Right atrium auricular region (tissue), 2 donors: Measurements from ENCODE around the gene COL28A1. TPM values are rescaled to one million over a fixed set of nuclear protein-coding genes. Genes with fewer than 3 reads are reported as not detected.

Source experiments
- DNase-seq: peaks from one replicate; pipeline ENCODE4 v3.0.0-alpha.2; 2019; ENCODE audit warnings: low spot score
- H3K27ac ChIP-seq, 2 donors: fragments of 200-600 bp; sonication (generic); 1 replicate in 1 of 2; 2 replicates in 1 of 2; pipeline ENCODE4 v1.5.1; 2016 to 2019
- H3K27me3 ChIP-seq, 2 donors: fragments of 200-600 bp; sonication (generic); one replicate each; pipeline versions ENCODE4 v1.5.1 to v1.6.0; 2017 to 2019
- H3K36me3 ChIP-seq: fragments of 200-600 bp; sonication (generic); one replicate; pipeline ENCODE4 v1.5.1; 2016
- H3K4me1 ChIP-seq, 2 donors: fragments of 200-600 bp; sonication (generic); one replicate each; pipeline versions ENCODE4 v1.5.1 to v1.6.0; 2017 to 2019
- H3K4me3 ChIP-seq, 2 donors: fragments of 200-600 bp; sonication (generic); 1 replicate in 1 of 2; 2 replicates in 1 of 2; pipeline ENCODE4 v1.5.1; 2017 to 2019; ENCODE audit warnings: mild to moderate bottlenecking in 1 of 2, moderate library complexity in 1 of 2
- H3K9me3 ChIP-seq, 2 donors: fragments of 200-600 bp; sonication (generic); one replicate each; pipeline ENCODE4 v1.5.1; 2019
- total RNA-seq, 2 donors: library from RNA; depleted of rRNA; stranded (reverse); fragments of >200 nt; gene quantifications; one replicate each; pipeline ENCODE4 v1.1.0, GENCODE V29; 2016
- TF ChIP-seq, protein P1 (sequence below), 2 donors: fragments of 200-600 bp; sonication (generic); IDR thresholded peaks; one replicate each; pipeline ENCODE4 v1.5.1; 2019; ENCODE audit warnings: antibody characterized with exemption in 2 of 2

Gene COL28A1
- total RNA-seq, 2 donors from 2014 or later: 1.5 to 2.3 TPM

DNA sequence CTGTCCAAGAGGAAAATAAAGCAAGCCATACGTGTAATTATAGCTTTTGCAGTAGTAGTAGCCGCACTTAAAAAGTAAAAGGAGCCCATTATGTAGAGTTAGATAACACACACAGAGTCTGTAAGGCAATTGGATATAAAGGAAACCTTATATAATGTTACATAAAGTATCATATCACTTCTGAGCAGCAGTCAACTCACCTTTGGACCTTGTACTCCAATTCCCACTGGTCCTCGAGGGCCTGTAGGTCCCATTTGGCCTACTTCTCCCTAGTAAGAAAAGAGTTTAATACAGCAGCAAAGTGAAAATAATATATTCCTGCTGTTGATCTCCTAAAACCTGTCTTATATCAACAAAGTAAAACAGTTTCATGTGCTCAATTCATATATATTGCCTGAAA is 83.6 kb downstream of the COL28A1 start:
- Histone ChIP-seq H3K27me3 (no peaks in the 10 kb centered on the region), H3K9me3 (peaks cover 0 to 30% of the 10 kb centered on the region in 2 donors), H3K27ac (no peak overlapping the region), H3K36me3 (no peaks in the 10 kb centered on the region), H3K4me3 (no peak overlapping the region), H3K4me1 (no peaks in the 10 kb centered on the region)
- TF ChIP-seq, protein P1, sequence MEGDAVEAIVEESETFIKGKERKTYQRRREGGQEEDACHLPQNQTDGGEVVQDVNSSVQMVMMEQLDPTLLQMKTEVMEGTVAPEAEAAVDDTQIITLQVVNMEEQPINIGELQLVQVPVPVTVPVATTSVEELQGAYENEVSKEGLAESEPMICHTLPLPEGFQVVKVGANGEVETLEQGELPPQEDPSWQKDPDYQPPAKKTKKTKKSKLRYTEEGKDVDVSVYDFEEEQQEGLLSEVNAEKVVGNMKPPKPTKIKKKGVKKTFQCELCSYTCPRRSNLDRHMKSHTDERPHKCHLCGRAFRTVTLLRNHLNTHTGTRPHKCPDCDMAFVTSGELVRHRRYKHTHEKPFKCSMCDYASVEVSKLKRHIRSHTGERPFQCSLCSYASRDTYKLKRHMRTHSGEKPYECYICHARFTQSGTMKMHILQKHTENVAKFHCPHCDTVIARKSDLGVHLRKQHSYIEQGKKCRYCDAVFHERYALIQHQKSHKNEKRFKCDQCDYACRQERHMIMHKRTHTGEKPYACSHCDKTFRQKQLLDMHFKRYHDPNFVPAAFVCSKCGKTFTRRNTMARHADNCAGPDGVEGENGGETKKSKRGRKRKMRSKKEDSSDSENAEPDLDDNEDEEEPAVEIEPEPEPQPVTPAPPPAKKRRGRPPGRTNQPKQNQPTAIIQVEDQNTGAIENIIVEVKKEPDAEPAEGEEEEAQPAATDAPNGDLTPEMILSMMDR (IDR thresholded peaks at IDR 0.05): no peak
- DNase-seq: no peak

DNA sequence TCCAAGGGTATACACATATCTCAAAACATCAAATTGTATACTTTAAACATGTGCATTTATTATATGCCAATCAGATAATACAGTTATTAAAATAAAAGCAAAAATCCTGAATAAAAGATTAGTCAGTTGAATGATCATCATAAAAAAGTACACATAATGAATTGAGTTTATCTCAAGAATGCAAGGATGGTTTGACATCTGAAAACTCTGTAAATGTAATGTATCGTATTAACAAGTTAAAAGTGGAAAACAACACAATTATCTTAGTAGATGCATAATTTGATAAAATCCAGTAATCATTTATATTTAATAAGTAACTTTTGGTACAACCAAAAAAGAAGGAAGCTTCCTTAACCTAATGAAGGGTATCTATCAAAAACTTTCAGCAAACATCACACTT is 86.6 kb downstream of the COL28A1 start:
- Histone ChIP-seq H3K9me3 (peaks cover 0 to 35% of the 10 kb centered on the region in 2 donors), H3K27ac (no peak overlapping the region), H3K4me1 (no peaks in the 10 kb centered on the region), H3K4me3 (no peak overlapping the region), H3K27me3 (no peaks in the 10 kb centered on the region), H3K36me3 (no peaks in the 10 kb centered on the region)
- TF ChIP-seq, protein P1 (IDR thresholded peaks at IDR 0.05): no peak
- DNase-seq: no peak

DNA sequence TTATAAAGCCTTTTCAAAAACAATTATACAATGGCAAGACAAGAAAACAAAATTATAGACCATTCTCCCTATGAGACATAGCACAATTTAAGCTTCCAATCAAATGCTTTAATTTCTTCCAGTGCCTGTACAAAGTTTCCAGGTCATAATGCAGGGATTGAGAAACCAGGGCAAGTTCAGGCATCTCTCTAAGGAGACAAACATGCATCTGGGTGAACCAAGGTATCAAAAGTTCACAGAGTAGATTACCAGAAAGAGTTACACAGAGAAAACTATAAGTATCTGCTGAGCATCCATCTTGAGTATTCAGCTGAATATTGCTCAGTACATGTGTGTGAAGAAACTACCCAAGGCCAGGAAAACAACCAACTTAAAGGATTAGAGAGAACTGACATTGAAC is 89.1 kb downstream of the COL28A1 start:
- Histone ChIP-seq H3K36me3 (no peaks in the 10 kb centered on the region), H3K27me3 (no peaks in the 10 kb centered on the region), H3K4me3 (no peak overlapping the region), H3K4me1 (no peaks in the 10 kb centered on the region), H3K27ac (no peak overlapping the region), H3K9me3 (peaks cover 0 to 35% of the 10 kb centered on the region in 2 donors)
- no peak for DNase-seq
- TF ChIP-seq, protein P1 (IDR thresholded peaks at IDR 0.05): no peak

DNA sequence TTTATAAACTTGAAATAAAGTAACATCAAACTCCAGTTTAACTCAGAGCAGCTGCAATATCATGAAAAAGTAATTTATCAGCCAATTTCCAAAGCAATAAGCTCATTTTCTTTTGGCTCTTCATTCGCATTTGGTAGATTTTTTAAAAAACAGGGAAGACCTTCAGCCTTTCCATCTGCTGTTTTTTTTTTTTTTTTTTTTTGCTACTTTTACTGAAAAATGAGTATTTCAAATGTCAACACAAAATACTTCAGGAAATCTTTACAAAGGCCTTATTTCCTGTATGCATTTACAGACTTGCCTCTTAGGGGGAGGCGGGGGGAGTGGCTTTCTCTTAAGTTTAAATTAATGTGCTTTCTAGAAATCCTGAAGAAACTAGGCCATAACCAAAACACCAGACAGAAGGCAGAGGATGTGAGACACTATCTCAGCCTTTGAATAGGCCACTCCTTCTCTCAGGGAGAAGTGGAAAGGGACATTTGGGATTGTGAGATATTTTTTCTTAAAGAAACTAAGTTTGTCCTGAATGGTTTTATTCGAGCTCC is 91.8 kb downstream of the COL28A1 start:
- H3K9me3 ChIP-seq: peaks cover 0 to 15% of the 10 kb centered on the region in 2 donors
- no peak overlapping the region for H3K4me3 ChIP-seq
- TF ChIP-seq, protein P1 (IDR thresholded peaks at IDR 0.05): no peak
- no peaks in the 10 kb centered on the region for H3K36me3 ChIP-seq
- H3K27me3 ChIP-seq: no peaks in the 10 kb centered on the region
- DNase-seq: no peak
- no peak overlapping the region for H3K27ac ChIP-seq
- no peaks in the 10 kb centered on the region for H3K4me1 ChIP-seq

DNA sequence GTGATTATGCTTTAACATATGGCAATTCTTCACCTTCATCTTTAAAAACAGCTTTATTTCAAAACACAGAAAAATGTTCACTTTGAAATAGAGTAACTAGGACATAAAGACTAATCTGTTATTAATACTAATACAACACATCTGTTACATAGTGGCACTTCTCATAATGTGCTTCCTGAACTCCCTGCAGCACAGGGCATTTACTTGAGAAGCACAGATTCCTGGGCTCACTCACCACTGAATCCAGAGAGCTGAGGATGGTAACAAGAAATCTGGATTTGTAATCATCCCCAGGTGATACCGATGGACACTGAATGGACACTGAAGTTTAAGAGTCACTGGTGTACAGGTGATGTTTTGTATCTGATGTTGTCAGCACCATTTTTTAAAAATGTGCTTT is 96.1 kb downstream of the COL28A1 start:
- H3K4me3 ChIP-seq: no peak overlapping the region
- no peak for DNase-seq
- no peaks in the 10 kb centered on the region for H3K9me3 ChIP-seq
- no peaks in the 10 kb centered on the region for H3K27me3 ChIP-seq
- TF ChIP-seq, protein P1 (IDR thresholded peaks at IDR 0.05): no peak
- no peaks in the 10 kb centered on the region for H3K36me3 ChIP-seq
- no peaks in the 10 kb centered on the region for H3K4me1 ChIP-seq
- no peak overlapping the region for H3K27ac ChIP-seq

DNA sequence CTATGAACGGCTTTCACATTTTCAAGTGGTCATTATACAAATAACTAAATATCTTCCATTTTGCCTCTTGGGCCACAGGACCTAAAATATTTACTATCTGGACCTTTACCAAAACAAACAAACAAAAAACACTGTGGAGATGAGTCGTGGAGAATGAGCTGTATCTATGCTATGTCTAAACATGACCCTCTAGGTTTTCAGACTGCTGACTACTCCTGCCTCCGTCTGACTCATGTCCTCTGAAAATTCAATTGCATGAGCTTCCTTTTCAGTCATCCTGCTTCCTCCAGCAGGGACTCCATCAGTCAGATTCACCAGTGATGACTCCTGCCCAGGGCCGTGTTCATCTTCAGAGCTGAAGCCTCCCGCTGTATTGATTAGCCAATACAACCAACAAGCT is 96.8 kb downstream of the COL28A1 start:
- Histone ChIP-seq H3K9me3 (no peaks in the 10 kb centered on the region), H3K4me1 (no peaks in the 10 kb centered on the region), H3K27ac (no peak overlapping the region), H3K4me3 (no peak overlapping the region), H3K27me3 (no peaks in the 10 kb centered on the region), H3K36me3 (no peaks in the 10 kb centered on the region)
- DNase-seq: no peak
- TF ChIP-seq, protein P1 (IDR thresholded peaks at IDR 0.05): no peak
